B cell (primary cell): Measurements from ENCODE around the gene FTH1.

Experiments used
- EZH2 ChIP-seq: IDR thresholded peaks from 2 replicates; pipeline ENCODE4 v1.6.1; 2012; ENCODE audit warnings: borderline replicate concordance, low read depth, mild to moderate bottlenecking, moderate library complexity, low read length; ENCODE audit not compliant: insufficient read depth, poor library complexity, severe bottlenecking
- TF ChIP-seq, protein P1 (sequence below): fragments of 200-600 bp; IDR thresholded peaks from one replicate; pipeline ENCODE4 v1.8.0; 2022; ENCODE audit warnings: antibody characterized with exemption, mild to moderate bottlenecking

DNA sequence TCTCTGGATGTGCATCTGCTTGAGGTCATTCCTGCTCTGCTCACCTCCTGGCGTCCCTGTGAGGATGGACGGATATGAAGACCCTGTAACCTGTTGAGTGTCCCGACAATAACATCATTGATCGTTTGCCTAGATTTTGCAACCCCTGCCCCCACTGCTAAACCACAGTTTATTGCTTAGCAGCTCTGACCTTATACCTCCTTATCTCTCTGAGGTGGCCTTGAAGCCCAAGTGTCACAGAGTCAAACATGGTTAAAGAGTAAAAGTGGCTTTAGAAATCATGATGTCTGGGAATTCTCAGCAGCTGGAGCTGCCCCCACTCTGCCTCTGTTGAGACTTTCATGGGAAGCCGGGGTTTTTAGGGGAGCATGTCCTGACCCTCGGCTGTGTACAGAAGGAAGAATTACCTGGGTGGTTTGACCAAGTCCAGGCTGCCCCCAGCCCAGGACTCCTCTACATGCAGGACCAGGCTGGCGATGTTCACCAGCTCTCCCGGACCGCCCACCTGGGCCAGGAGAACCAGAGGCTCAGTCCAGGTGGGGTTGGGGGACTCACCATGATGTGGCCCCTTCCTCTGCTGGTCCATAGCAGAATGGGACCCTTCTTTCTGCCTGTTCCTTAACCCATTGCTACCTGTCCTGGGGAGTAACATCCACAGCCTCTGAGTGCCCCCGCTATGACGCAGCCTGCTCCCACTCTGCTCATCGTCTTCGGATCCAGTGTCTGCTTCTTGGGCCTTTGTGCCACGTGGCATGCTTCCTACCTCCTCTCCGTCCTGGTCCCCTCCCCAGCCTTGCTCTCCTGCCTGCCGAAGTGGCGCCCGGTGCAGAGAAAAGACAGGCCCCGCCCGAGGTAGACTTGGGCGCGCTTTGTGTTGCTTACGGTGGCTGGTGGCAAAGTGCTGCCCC, 33.4 kb upstream of the FTH1 start:
- TF ChIP-seq, protein P1, sequence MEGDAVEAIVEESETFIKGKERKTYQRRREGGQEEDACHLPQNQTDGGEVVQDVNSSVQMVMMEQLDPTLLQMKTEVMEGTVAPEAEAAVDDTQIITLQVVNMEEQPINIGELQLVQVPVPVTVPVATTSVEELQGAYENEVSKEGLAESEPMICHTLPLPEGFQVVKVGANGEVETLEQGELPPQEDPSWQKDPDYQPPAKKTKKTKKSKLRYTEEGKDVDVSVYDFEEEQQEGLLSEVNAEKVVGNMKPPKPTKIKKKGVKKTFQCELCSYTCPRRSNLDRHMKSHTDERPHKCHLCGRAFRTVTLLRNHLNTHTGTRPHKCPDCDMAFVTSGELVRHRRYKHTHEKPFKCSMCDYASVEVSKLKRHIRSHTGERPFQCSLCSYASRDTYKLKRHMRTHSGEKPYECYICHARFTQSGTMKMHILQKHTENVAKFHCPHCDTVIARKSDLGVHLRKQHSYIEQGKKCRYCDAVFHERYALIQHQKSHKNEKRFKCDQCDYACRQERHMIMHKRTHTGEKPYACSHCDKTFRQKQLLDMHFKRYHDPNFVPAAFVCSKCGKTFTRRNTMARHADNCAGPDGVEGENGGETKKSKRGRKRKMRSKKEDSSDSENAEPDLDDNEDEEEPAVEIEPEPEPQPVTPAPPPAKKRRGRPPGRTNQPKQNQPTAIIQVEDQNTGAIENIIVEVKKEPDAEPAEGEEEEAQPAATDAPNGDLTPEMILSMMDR = no peak
- no peak for TF ChIP-seq EZH2
